ENCODE results near the gene FGD3.
A peak's percentile ranks its signal among the peaks of the same experiment; 100 is the strongest.

Gene FGD3

GRCh38 chr9:93026640-93027039 is 79.3 kb downstream of the FGD3 start:
- TF ChIP-seq, protein P1, sequence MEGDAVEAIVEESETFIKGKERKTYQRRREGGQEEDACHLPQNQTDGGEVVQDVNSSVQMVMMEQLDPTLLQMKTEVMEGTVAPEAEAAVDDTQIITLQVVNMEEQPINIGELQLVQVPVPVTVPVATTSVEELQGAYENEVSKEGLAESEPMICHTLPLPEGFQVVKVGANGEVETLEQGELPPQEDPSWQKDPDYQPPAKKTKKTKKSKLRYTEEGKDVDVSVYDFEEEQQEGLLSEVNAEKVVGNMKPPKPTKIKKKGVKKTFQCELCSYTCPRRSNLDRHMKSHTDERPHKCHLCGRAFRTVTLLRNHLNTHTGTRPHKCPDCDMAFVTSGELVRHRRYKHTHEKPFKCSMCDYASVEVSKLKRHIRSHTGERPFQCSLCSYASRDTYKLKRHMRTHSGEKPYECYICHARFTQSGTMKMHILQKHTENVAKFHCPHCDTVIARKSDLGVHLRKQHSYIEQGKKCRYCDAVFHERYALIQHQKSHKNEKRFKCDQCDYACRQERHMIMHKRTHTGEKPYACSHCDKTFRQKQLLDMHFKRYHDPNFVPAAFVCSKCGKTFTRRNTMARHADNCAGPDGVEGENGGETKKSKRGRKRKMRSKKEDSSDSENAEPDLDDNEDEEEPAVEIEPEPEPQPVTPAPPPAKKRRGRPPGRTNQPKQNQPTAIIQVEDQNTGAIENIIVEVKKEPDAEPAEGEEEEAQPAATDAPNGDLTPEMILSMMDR (IDR thresholded peaks at IDR 0.05; ENCODE audit: borderline replicate concordance, extremely low read depth, low read length, poor library complexity, severe bottlenecking) = no peak
- no peak for TF ChIP-seq EZH2 (IDR thresholded peaks at IDR 0.05; ENCODE audit: borderline replicate concordance, low read depth, low read length, severe bottlenecking)
- Histone ChIP-seq H2AFZ (ENCODE audit: low read depth, low read length) (no peak overlapping the region), H3K4me3 (ENCODE audit: low read depth in 1 of 2, low read length in 2 of 2) (no peak overlapping the region), H3K4me2 (ENCODE audit: insufficient read depth, low read length) (no peak overlapping the region; the same call in 1 of the 2 replicates), H3K27me3 (ENCODE audit: insufficient read depth, low read length, poor library complexity) (no peaks in the 10 kb centered on the region), H3K79me2 (ENCODE audit: insufficient read depth, low read length) (no peaks in the 10 kb centered on the region), H3K27ac (ENCODE audit: low read length) (peak overlapping the region; percentile 69), H3K9me3 (ENCODE audit: insufficient read depth, low read length, severe bottlenecking) (no peaks in the 10 kb centered on the region), H3K4me1 (ENCODE audit: insufficient read depth, low read length) (peaks cover 48% of the 10 kb centered on the region), H4K20me1 (ENCODE audit: insufficient read depth, low read length) (0 out of 2 replicates have a peak, but pooled peaks cover 10% of the 10 kb centered on the region), H3K9ac (ENCODE audit: low read depth, low read length) (peak overlapping the region; percentile 27), H3K36me3 (ENCODE audit: insufficient read depth, low read length) (peaks cover 76% of the 10 kb centered on the region)
- DNase-seq (no peak), ATAC-seq (ENCODE audit: insufficient read depth, low read depth) (no peak)

DNA sequence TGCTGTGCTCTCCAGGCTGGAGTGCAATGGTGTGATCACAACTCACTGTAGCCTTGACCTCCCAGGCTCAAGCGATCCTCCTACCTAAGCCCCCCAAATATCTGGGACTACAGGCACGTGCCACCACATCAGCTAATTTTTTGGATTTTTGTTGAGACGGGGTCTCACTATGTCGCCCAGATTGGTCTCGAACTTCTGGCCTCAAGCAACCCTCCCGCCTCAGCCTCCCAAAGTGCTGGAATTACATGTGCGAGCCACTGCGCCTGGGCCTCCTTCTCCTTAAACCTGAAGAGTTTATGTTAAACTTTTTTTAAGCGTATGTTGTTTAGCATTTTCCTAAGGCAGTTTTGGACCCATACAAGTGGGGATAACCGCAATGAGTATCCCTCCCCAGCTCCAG is 80.4 kb downstream of the FGD3 start:
- Histone ChIP-seq H2AFZ (ENCODE audit: low read depth, low read length) (no peak overlapping the region), H3K79me2 (ENCODE audit: insufficient read depth, low read length) (no peaks in the 10 kb centered on the region), H3K4me2 (ENCODE audit: insufficient read depth, low read length) (peak overlapping the region; percentile 18), H3K4me1 (ENCODE audit: insufficient read depth, low read length) (peaks cover 48% of the 10 kb centered on the region), H3K27me3 (ENCODE audit: insufficient read depth, low read length, poor library complexity) (no peaks in the 10 kb centered on the region), H4K20me1 (ENCODE audit: insufficient read depth, low read length) (0 out of 2 replicates have a peak, but pooled peaks cover 10% of the 10 kb centered on the region), H3K9me3 (ENCODE audit: insufficient read depth, low read length, severe bottlenecking) (no peaks in the 10 kb centered on the region), H3K36me3 (ENCODE audit: insufficient read depth, low read length) (peaks cover 76% of the 10 kb centered on the region), H3K9ac (ENCODE audit: low read depth, low read length) (peak overlapping the region; percentile 10), H3K4me3 (ENCODE audit: low read depth in 1 of 2, low read length in 2 of 2) (no peak overlapping the region), H3K27ac (ENCODE audit: low read length) (peak overlapping the region; percentile 69)
- TF ChIP-seq, protein P1 (IDR thresholded peaks at IDR 0.05; ENCODE audit: borderline replicate concordance, extremely low read depth, low read length, poor library complexity, severe bottlenecking) = no peak
- TF ChIP-seq EZH2 (IDR thresholded peaks at IDR 0.05; ENCODE audit: borderline replicate concordance, low read depth, low read length, severe bottlenecking) = no peak
- DNase-seq (no peak), ATAC-seq (ENCODE audit: insufficient read depth, low read depth) (no peak)

- DNase-seq (peak; percentile 87), ATAC-seq (ENCODE audit: insufficient read depth, low read depth) (peak; percentile 93)
- Histone ChIP-seq H3K36me3 (ENCODE audit: insufficient read depth, low read length) (peaks cover 76% of the 10 kb centered on the region), H3K27me3 (ENCODE audit: insufficient read depth, low read length, poor library complexity) (no peaks in the 10 kb centered on the region), H4K20me1 (ENCODE audit: insufficient read depth, low read length) (0 out of 2 replicates have a peak, but pooled peaks cover 10% of the 10 kb centered on the region), H3K9me3 (ENCODE audit: insufficient read depth, low read length, severe bottlenecking) (no peaks in the 10 kb centered on the region), H3K9ac (ENCODE audit: low read depth, low read length) (peak overlapping the region; percentile 31; the same call in 1 of the 2 replicates), H3K4me1 (ENCODE audit: insufficient read depth, low read length) (peaks cover 48% of the 10 kb centered on the region), H3K4me2 (ENCODE audit: insufficient read depth, low read length) (peak overlapping the region; percentile 32; the same call in 1 of the 2 replicates), H3K79me2 (ENCODE audit: insufficient read depth, low read length) (no peaks in the 10 kb centered on the region), H3K27ac (ENCODE audit: low read length) (peak overlapping the region; percentile 79), H3K4me3 (ENCODE audit: low read depth in 1 of 2, low read length in 2 of 2) (no peak overlapping the region), H2AFZ (ENCODE audit: low read depth, low read length) (no peak overlapping the region)
- TF ChIP-seq, protein P1 (IDR thresholded peaks at IDR 0.05; ENCODE audit: borderline replicate concordance, extremely low read depth, low read length, poor library complexity, severe bottlenecking) = no peak
- TF ChIP-seq EZH2 (IDR thresholded peaks at IDR 0.05; ENCODE audit: borderline replicate concordance, low read depth, low read length, severe bottlenecking) = no peak
These were observed 81.2 kb downstream of the FGD3 start for GRCh38 chr9:93028448-93029006.
